Hepatocyte (in vitro differentiated cells): ENCODE measurements around the gene GRM3. TPM values are rescaled to one million over a fixed set of nuclear protein-coding genes. Genes with fewer than 3 reads are reported as not detected.

Source experiments
- DNase-seq: peaks from one replicate; pipeline ENCODE4 v3.0.0-alpha.2; 2016; ENCODE audit warnings: low spot score
- H2AFZ ChIP-seq: fragments of 200-600 bp; sonication (generic); 2 replicates; pipeline ENCODE4 v1.6.0; 2016; ENCODE audit warnings: antibody characterized with exemption, mild to moderate bottlenecking
- H3K27ac ChIP-seq: fragments of 200-600 bp; sonication (generic); 2 replicates; pipeline ENCODE4 v1.5.1; 2016; ENCODE audit warnings: mild to moderate bottlenecking
- H3K27me3 ChIP-seq: fragments of 200-600 bp; sonication (generic); 2 replicates; pipeline ENCODE4 v1.6.1; 2016
- H3K36me3 ChIP-seq: fragments of 200-600 bp; sonication (generic); replicated peaks from 2 replicates; pipeline ENCODE4 v1.5.1; 2016; ENCODE audit warnings: low read depth; ENCODE audit not compliant: insufficient read depth
- H3K4me1 ChIP-seq: fragments of 200-600 bp; sonication (generic); 2 replicates; pipeline ENCODE4 v1.5.1; 2016; ENCODE audit warnings: mild to moderate bottlenecking, moderate library complexity; ENCODE audit not compliant: insufficient read depth
- H3K4me2 ChIP-seq: fragments of 200-600 bp; sonication (generic); 2 replicates; pipeline ENCODE4 v1.6.0; 2016
- H3K4me3 ChIP-seq: fragments of 200-600 bp; sonication (generic); 2 replicates; pipeline ENCODE4 v1.5.1; 2016; ENCODE audit warnings: mild to moderate bottlenecking
- H3K79me2 ChIP-seq: fragments of 200-600 bp; sonication (generic); 2 replicates; pipeline ENCODE4 v1.6.0; 2017; ENCODE audit warnings: mild to moderate bottlenecking
- H3K9me2 ChIP-seq: fragments of 200-600 bp; sonication (generic); replicated peaks from 2 replicates; pipeline ENCODE4 v1.6.0; 2017; ENCODE audit warnings: mild to moderate bottlenecking; ENCODE audit not compliant: insufficient read depth
- H3K9me3 ChIP-seq: fragments of 200-600 bp; sonication (generic); 2 replicates; pipeline ENCODE4 v1.5.1; 2016; ENCODE audit warnings: low read depth, mild to moderate bottlenecking
- H4K20me1 ChIP-seq: fragments of 200-600 bp; sonication (generic); 2 replicates; pipeline ENCODE4 v1.6.0; 2016; ENCODE audit warnings: mild to moderate bottlenecking; ENCODE audit not compliant: insufficient read depth, poor library complexity, severe bottlenecking
- CTCF ChIP-seq: fragments of 200-600 bp; sonication (generic); IDR thresholded peaks from 2 replicates; pipeline ENCODE4 v1.5.1; 2016; ENCODE audit warnings: antibody characterized with exemption, mild to moderate bottlenecking; ENCODE audit not compliant: poor library complexity
- EZH2 ChIP-seq: fragments of 200-600 bp; sonication (generic); IDR thresholded peaks from 2 replicates; pipeline ENCODE4 v1.6.1; 2016; ENCODE audit warnings: antibody characterized with exemption, mild to moderate bottlenecking, borderline replicate concordance
- EZH2phosphoT487 ChIP-seq: fragments of 200-600 bp; sonication (generic); IDR thresholded peaks from one replicate; pipeline ENCODE4 v1.6.1; 2018; ENCODE audit warnings: antibody characterized with exemption, mild to moderate bottlenecking, low read depth, moderate library complexity; ENCODE audit not compliant: unreplicated experiment, severe bottlenecking
- WGBS: methylation state at CpG from one replicate; pipeline ENCODE4 v1.1.6; 2016; ENCODE audit warnings: low lambda C conversion rate; ENCODE audit errors: missing lambda C conversion rate; 5-methylcytosine and 5-hydroxymethylcytosine counted together
- polyA plus RNA-seq: library from polyadenylated mRNA; unstranded; fragments of >200 nt; fragmentation: Nextera tagmentation; extraction: Ambion mirVana; gene quantifications from 2 replicates; pipeline ENCODE4 v1.2.1, GENCODE V29; 2016
- total RNA-seq: library from RNA; depleted of rRNA; stranded (reverse); fragments of >200 nt; gene quantifications from 2 replicates; pipeline ENCODE4 v1.2.3, GENCODE V29; 2014

GRM3 gene
- total and polyA plus RNA-seq, 2 experiments from 2014 or later, result 0.03 to 0.07 TPM

- TF ChIP-seq EZH2, result no peak
- TF ChIP-seq EZH2phosphoT487, result no peak
- TF ChIP-seq CTCF, result no peak
- WGBS, result 89% methylated on average over 3 of the region's 3 CpGs
Measured at GRCh38 chr7:86889501-86889900, 245.8 kb downstream of the GRM3 start.

GRCh38 chr7:86898171-86898570, 254.5 kb downstream of the GRM3 start:
- no peak overlapping the region for H3K4me3 ChIP-seq
- no peak overlapping the region for H2AFZ ChIP-seq
- TF ChIP-seq CTCF (no peak), EZH2 (no peak), EZH2phosphoT487 (no peak)
- H3K9me2 ChIP-seq, result no peaks in the 10 kb centered on the region
- no peaks in the 10 kb centered on the region for H4K20me1 ChIP-seq
- peaks cover 2% of the 10 kb centered on the region for H3K36me3 ChIP-seq
- H3K4me1 ChIP-seq, result no peaks in the 10 kb centered on the region
- no peak overlapping the region for H3K4me2 ChIP-seq
- DNase-seq, result no peak
- H3K27me3 ChIP-seq, result no peaks in the 10 kb centered on the region
- H3K27ac ChIP-seq, result no peak overlapping the region
- no peaks in the 10 kb centered on the region for H3K9me3 ChIP-seq
- 92% methylated on average over 2 of the region's 2 CpGs for WGBS
- no peaks in the 10 kb centered on the region for H3K79me2 ChIP-seq

More at GRCh38 chr7:86889501-86889900, 245.8 kb downstream of the GRM3 start:
- Histone ChIP-seq H3K9me3 (no peaks in the 10 kb centered on the region), H3K4me1 (no peaks in the 10 kb centered on the region), H3K9me2 (no peaks in the 10 kb centered on the region), H3K27me3 (no peaks in the 10 kb centered on the region), H4K20me1 (no peaks in the 10 kb centered on the region), H3K79me2 (no peaks in the 10 kb centered on the region), H3K4me2 (no peak overlapping the region), H2AFZ (no peak overlapping the region), H3K4me3 (no peak overlapping the region), H3K27ac (no peak overlapping the region), H3K36me3 (no peaks in the 10 kb centered on the region)
- no peak for DNase-seq

DNA sequence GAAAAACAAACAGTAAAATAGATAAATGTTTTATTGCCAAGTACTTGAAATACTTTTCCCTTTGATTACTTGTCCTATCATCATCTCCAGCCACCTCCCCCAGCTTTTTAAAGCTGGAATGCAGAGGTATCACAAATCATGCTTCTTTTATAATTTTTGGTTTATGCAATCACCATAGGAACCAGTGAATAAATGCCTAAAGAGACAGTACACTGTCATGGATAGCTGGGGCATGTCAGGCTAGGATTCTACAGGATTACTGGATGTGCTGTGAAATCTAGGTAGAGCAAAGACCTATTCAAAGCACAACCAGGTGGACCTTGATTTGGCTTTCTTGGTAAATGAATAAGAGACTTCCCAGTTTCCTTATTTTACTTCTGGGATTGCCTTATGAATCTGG, 257.2 kb downstream of the GRM3 start:
- no peaks in the 10 kb centered on the region for H3K4me1 ChIP-seq
- H3K36me3 ChIP-seq, result no peaks in the 10 kb centered on the region
- H3K9me3 ChIP-seq, result no peaks in the 10 kb centered on the region
- no peaks in the 10 kb centered on the region for H3K27me3 ChIP-seq
- no peak overlapping the region for H3K4me2 ChIP-seq
- no peak overlapping the region for H3K4me3 ChIP-seq
- H4K20me1 ChIP-seq, result no peaks in the 10 kb centered on the region
- DNase-seq, result no peak
- H3K9me2 ChIP-seq, result no peaks in the 10 kb centered on the region
- no peak overlapping the region for H2AFZ ChIP-seq
- no peak overlapping the region for H3K27ac ChIP-seq
- H3K79me2 ChIP-seq, result no peaks in the 10 kb centered on the region
- TF ChIP-seq CTCF (no peak), EZH2phosphoT487 (no peak), EZH2 (no peak)
